Fibroblast of the conjunctiva (primary cell): ENCODE results near the gene NEBL.

Experiments used
- DNase-seq: peaks from one replicate; pipeline ENCODE4 v3.0.0-alpha.2; 2010; ENCODE audit warnings: low read depth

The NEBL gene

GRCh38 chr10:20901110-20901509 is 4.0 kb upstream of the NEBL start:
- DNase-seq, result no peak

- no peak for DNase-seq
These were observed 1.9 kb upstream of the NEBL start for GRCh38 chr10:20898866-20899535.

GRCh38 chr10:20893297-20893696 is 3.8 kb downstream of the NEBL start:
- DNase-seq, result no peak

GRCh38 chr10:20892796-20893195 is 4.3 kb downstream of the NEBL start:
- no peak for DNase-seq

GRCh38 chr10:20892011-20892585 is 5.0 kb downstream of the NEBL start:
- DNase-seq, result no peak

GRCh38 chr10:20891338-20891714 is 5.8 kb downstream of the NEBL start:
- DNase-seq, result no peak

- peak; percentile 12 for DNase-seq
These were observed 6.4 kb downstream of the NEBL start for GRCh38 chr10:20890491-20891337.

GRCh38 chr10:20890009-20890408 is 7.1 kb downstream of the NEBL start:
- DNase-seq, result no peak

GRCh38 chr10:20888620-20889330 is 8.3 kb downstream of the NEBL start:
- DNase-seq, result peak; percentile 10

GRCh38 chr10:20887706-20888555 is 9.2 kb downstream of the NEBL start:
- no peak for DNase-seq

GRCh38 chr10:20885678-20886077 is 11.4 kb downstream of the NEBL start:
- no peak for DNase-seq

GRCh38 chr10:20883552-20883951 is 13.6 kb downstream of the NEBL start:
- DNase-seq, result no peak

GRCh38 chr10:20882091-20882490 is 15.0 kb downstream of the NEBL start:
- no peak for DNase-seq

- no peak for DNase-seq
These were observed 18.0 kb downstream of the NEBL start for GRCh38 chr10:20879136-20879535.

- DNase-seq, result no peak
These were observed 18.8 kb downstream of the NEBL start for GRCh38 chr10:20877986-20878983.

GRCh38 chr10:20877554-20877953 is 19.6 kb downstream of the NEBL start:
- DNase-seq, result no peak

GRCh38 chr10:20874261-20874660 is 22.9 kb downstream of the NEBL start:
- no peak for DNase-seq

GRCh38 chr10:20871970-20872369 is 25.1 kb downstream of the NEBL start:
- no peak for DNase-seq

- no peak for DNase-seq
These were observed 26.3 kb downstream of the NEBL start for GRCh38 chr10:20870834-20871233.

- DNase-seq, result no peak
These were observed 34.1 kb downstream of the NEBL start for GRCh38 chr10:20863008-20863407.
